Keratinocyte (primary cell): ENCODE data around the gene SMARCAL1. TPM values are rescaled to one million over a fixed set of nuclear protein-coding genes. Genes with fewer than 3 reads are reported as not detected.

ENCODE experiments used
- DNase-seq: peaks from one replicate; pipeline ENCODE4 v3.0.0-alpha.2; 2011; ENCODE audit warnings: low read depth, missing footprints, low spot score
- FAIRE-seq: peaks from 2 replicates; lab custom pipeline; 2011; peaks lifted over from hg19 to GRCh38; lab: Jason Lieb, UNC
- H2AFZ ChIP-seq: 2 replicates; pipeline ENCODE4 v1.6.0; 2012; ENCODE audit warnings: low read length, control low read depth, inconsistent platforms; ENCODE audit not compliant: control insufficient read depth
- H3K27ac ChIP-seq: 2 replicates; pipeline ENCODE4 v1.5.1; 2011; ENCODE audit warnings: low read length; ENCODE audit not compliant: control insufficient read depth, insufficient read depth
- H3K27me3 ChIP-seq: 3 replicates; pipeline ENCODE4 v1.6.0; 2011; ENCODE audit warnings: low read length; ENCODE audit not compliant: control insufficient read depth, insufficient read depth; ENCODE audit errors: extremely low read depth
- H3K36me3 ChIP-seq, 2 experiments: 2 replicates in 1 of 2; 3 replicates in 1 of 2; pipeline ENCODE4 v1.5.1; 2011; ENCODE audit warnings: low read length in 2 of 2, mild to moderate bottlenecking in 1 of 2; ENCODE audit not compliant: control insufficient read depth in 2 of 2, insufficient read depth in 2 of 2; ENCODE audit errors: extremely low read depth in 1 of 2
- H3K4me1 ChIP-seq: 3 replicates; pipeline ENCODE4 v1.5.1; 2011; ENCODE audit warnings: low read length; ENCODE audit not compliant: control insufficient read depth, insufficient read depth; ENCODE audit errors: extremely low read depth
- H3K4me2 ChIP-seq: 3 replicates; pipeline ENCODE4 v1.6.0; 2011; ENCODE audit warnings: low read depth, low read length; ENCODE audit not compliant: control insufficient read depth, insufficient read depth; ENCODE audit errors: extremely low read depth
- H3K4me3 ChIP-seq, 3 experiments: fragments of 200-600 bp in 1 of 3; sonication (generic) in 1 of 3; 2 replicates in 2 of 3; 3 replicates in 1 of 3; pipeline ENCODE4 v1.5.1; 2011 to 2016; ENCODE audit warnings: low read length in 3 of 3, mild to moderate bottlenecking in 3 of 3, control low read depth in 2 of 3, inconsistent platforms in 1 of 3, low read depth in 1 of 3, mixed read lengths in 1 of 3, mixed run types in 1 of 3, moderate library complexity in 1 of 3; ENCODE audit not compliant: control insufficient read depth in 2 of 3, insufficient read depth in 2 of 3; ENCODE audit errors: extremely low read depth in 1 of 3
- H3K79me2 ChIP-seq: 2 replicates; pipeline ENCODE4 v1.6.0; 2012; ENCODE audit warnings: low read length; ENCODE audit not compliant: control insufficient read depth, insufficient read depth
- H3K9ac ChIP-seq: 3 replicates; pipeline ENCODE4 v1.6.0; 2011; ENCODE audit warnings: low read length; ENCODE audit not compliant: control insufficient read depth, insufficient read depth; ENCODE audit errors: extremely low read depth
- H3K9me1 ChIP-seq: 3 replicates; pipeline ENCODE4 v1.6.0; 2011; ENCODE audit warnings: low read length; ENCODE audit not compliant: control insufficient read depth, insufficient read depth; ENCODE audit errors: extremely low read depth
- H3K9me3 ChIP-seq: 2 replicates; pipeline ENCODE4 v1.5.1; 2012; ENCODE audit warnings: low read depth, low read length; ENCODE audit not compliant: control insufficient read depth
- H4K20me1 ChIP-seq: 3 replicates; pipeline ENCODE4 v1.6.0; 2011; ENCODE audit warnings: low read length; ENCODE audit not compliant: control insufficient read depth, insufficient read depth; ENCODE audit errors: extremely low read depth
- CTCF ChIP-seq, 3 experiments: IDR thresholded peaks in 1 of 3; conservative IDR thresholded peaks in 1 of 3; optimal IDR thresholded peaks in 1 of 3; 2 replicates in 2 of 3; 3 replicates in 1 of 3; pipeline versions ENCODE3 to v1.5.1; 2011; ENCODE audit warnings: low read length in 3 of 3, mild to moderate bottlenecking in 3 of 3, moderate library complexity in 2 of 3, control low read depth in 1 of 3, inconsistent platforms in 1 of 3; ENCODE audit not compliant: insufficient read depth in 2 of 3; ENCODE audit errors: extremely low read depth in 1 of 3
- EZH2 ChIP-seq: IDR thresholded peaks from one replicate; pipeline ENCODE4 v1.6.1; 2012; ENCODE audit warnings: inconsistent platforms, mild to moderate bottlenecking, low read length, moderate library complexity
- dilution Hi-C: fragments of 300-500 bp; cut with MboI; formaldehyde crosslinking; loops from one replicate; pipeline ENCODE4 v1.7.0; 2020; ENCODE audit warnings: low sequenced_read_pairs; ENCODE audit not compliant: extremely low pct_ligation_motif_present
- polyA plus RNA-seq, 5 experiments: library from polyadenylated mRNA; depleted of rRNA in 3 of 5; stranded (reverse) in 3 of 5; stranded (forward) in 1 of 5; unstranded in 1 of 5; fragments of >200 nt; gene quantifications; 1 replicate in 1 of 5; 2 replicates in 3 of 5; 3 replicates in 1 of 5; pipeline versions ENCODE4 v1.2.1 to v1.2.3, GENCODE V29; 2011 to 2012; ENCODE audit warnings: missing spikeins in 2 of 5, low read depth in 1 of 5, low replicate concordance in 1 of 5

Gene SMARCAL1
- polyA plus RNA-seq, 1 donor (not counting 4 experiments of a cell fraction or from before 2014, with no cell fraction given): 26.3 TPM

- Histone ChIP-seq H3K27me3 (no peaks in the 10 kb centered on the region), H3K27ac (no peak overlapping the region), H2AFZ (no peak overlapping the region), H3K79me2 (no peaks in the 10 kb centered on the region), H3K9me1 (no peaks in the 10 kb centered on the region), H3K4me2 (no peak overlapping the region), H3K4me3 (no peak overlapping the region), H3K9me3 (no peaks in the 10 kb centered on the region), H3K9ac (no peak overlapping the region), H4K20me1 (no peaks in the 10 kb centered on the region), H3K4me1 (peaks cover 8% of the 10 kb centered on the region), H3K36me3 (peaks cover 2 to 7% of the 10 kb centered on the region in 2 experiments)
- FAIRE-seq: no peak
- TF ChIP-seq CTCF (optimal IDR thresholded peaks at IDR 0.05 in 1 of 3, IDR thresholded peaks at IDR 0.05 in 1 of 3, conservative IDR thresholded peaks at IDR 0.05 in 1 of 3; ENCODE audit: extremely low read depth in 1 of 3, insufficient read depth in 2 of 3, low read length in 3 of 3) (no peak), EZH2 (no peak)
- DNase-seq: no peak
- dilution Hi-C loops: no loop called here
These were observed 74.0 kb downstream of the SMARCAL1 start for GRCh38 chr2:216486271-216486670.

DNA sequence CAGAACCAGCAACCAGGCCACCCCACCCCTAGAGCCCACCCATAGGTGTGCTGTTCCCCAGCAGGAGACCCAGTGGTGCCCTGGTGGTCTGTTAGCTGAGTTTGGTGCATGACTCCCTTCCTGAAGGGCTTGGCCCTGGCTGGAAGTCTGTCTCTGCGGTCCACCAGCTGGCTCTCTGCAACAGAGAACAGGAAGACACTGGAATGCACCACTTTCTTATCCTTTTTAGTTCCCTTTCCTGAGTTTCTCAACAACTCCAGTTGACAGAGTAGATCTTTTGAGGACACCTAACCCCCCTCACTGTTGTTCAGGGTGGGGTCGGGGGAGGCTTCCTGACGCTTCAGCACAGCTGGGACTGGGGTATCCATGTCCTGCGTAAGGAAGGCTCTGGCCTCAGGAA, 74.4 kb downstream of the SMARCAL1 start:
- Histone ChIP-seq H3K4me2 (no peak overlapping the region), H3K27ac (no peak overlapping the region), H4K20me1 (no peaks in the 10 kb centered on the region), H3K36me3 (peaks cover 2 to 7% of the 10 kb centered on the region in 2 experiments), H2AFZ (no peak overlapping the region), H3K4me3 (no peak overlapping the region), H3K9me1 (no peaks in the 10 kb centered on the region), H3K9ac (no peak overlapping the region), H3K9me3 (no peaks in the 10 kb centered on the region), H3K4me1 (peaks cover 8% of the 10 kb centered on the region), H3K79me2 (no peaks in the 10 kb centered on the region), H3K27me3 (no peaks in the 10 kb centered on the region)
- FAIRE-seq: no peak
- dilution Hi-C loops: no loop called here
- no peak for DNase-seq
- TF ChIP-seq CTCF (optimal IDR thresholded peaks at IDR 0.05 in 1 of 3, IDR thresholded peaks at IDR 0.05 in 1 of 3, conservative IDR thresholded peaks at IDR 0.05 in 1 of 3; ENCODE audit: extremely low read depth in 1 of 3, insufficient read depth in 2 of 3, low read length in 3 of 3) (no peak), EZH2 (no peak)
